COLO668 (cell line): ENCODE data around the gene ZNF776.
"Not testable (repeated sequence)": the region's sequence is repeated elsewhere in the genome, so short reads cannot be mapped to it uniquely, and the experiment has no call there.

Source experiments
- DNase-seq: peaks from one replicate; lab custom pipeline; 2025; ENCODE audit not compliant: unreplicated experiment; lab: John Stamatoyannopoulos, UW

ZNF776 gene

GRCh38 chr19:57746580-57747471, at the start of gene ZNF776:
Gene ZNF776, plus strand, starts transcription at chr19:57746815. Its CDS starts 244 bp downstream, at chr19:57747059.
- DNase-seq, result peak; percentile 74

GRCh38 chr19:57701625-57702024, 45.0 kb upstream of the ZNF776 start:
- DNase-seq, result no peak

- no peak for DNase-seq
Measured at GRCh38 chr19:57706346-57706745, 40.3 kb upstream of the ZNF776 start.

GRCh38 chr19:57708641-57709361, 37.8 kb upstream of the ZNF776 start, which contains the start of gene ZNF154:
Gene ZNF154, minus strand, starts transcription at chr19:57709204. Its CDS starts 233 bp downstream, at chr19:57708971.
- DNase-seq, result no peak

GRCh38 chr19:57709616-57710015, 37.0 kb upstream of the ZNF776 start:
- no peak for DNase-seq

- no peak for DNase-seq
Measured at GRCh38 chr19:57712222-57712621, 34.4 kb upstream of the ZNF776 start.

- no peak for DNase-seq
Measured at GRCh38 chr19:57719424-57719823, 27.2 kb upstream of the ZNF776 start.

- DNase-seq, result no peak
Measured at GRCh38 chr19:57719901-57720519, 26.6 kb upstream of the ZNF776 start.

GRCh38 chr19:57720878-57721277, 25.7 kb upstream of the ZNF776 start:
- no peak for DNase-seq

- not testable (repeated sequence) for DNase-seq
Measured at GRCh38 chr19:57738320-57738719, 8.3 kb upstream of the ZNF776 start.

GRCh38 chr19:57738770-57739169, 7.8 kb upstream of the ZNF776 start:
- DNase-seq, result not testable (repeated sequence)

- peak; percentile 10 for DNase-seq
Measured at GRCh38 chr19:57747472-57747807, 825 bp downstream of the ZNF776 start.

GRCh38 chr19:57748029-57748428, 1.4 kb downstream of the ZNF776 start:
- no peak for DNase-seq

GRCh38 chr19:57754091-57754673, 7.6 kb downstream of the ZNF776 start:
- no peak for DNase-seq

- no peak for DNase-seq
Measured at GRCh38 chr19:57755031-57755430, 8.4 kb downstream of the ZNF776 start.

- no peak for DNase-seq
Measured at GRCh38 chr19:57757941-57758340, 11.3 kb downstream of the ZNF776 start.

GRCh38 chr19:57759096-57759495, 12.5 kb downstream of the ZNF776 start:
- no peak for DNase-seq

GRCh38 chr19:57769345-57770131, 22.9 kb downstream of the ZNF776 start, which contains the start of gene ZNF586:
Gene ZNF586, plus strand, starts transcription at chr19:57769676. Its CDS starts 167 bp downstream, at chr19:57769843.
- DNase-seq, result peak; percentile 91

- DNase-seq, result no peak
Measured at GRCh38 chr19:57771417-57771816, 24.8 kb downstream of the ZNF776 start.

- DNase-seq, result no peak
Measured at GRCh38 chr19:57773488-57773887, 26.9 kb downstream of the ZNF776 start.
